Epithelial cell of alveolus of lung (primary cell): ENCODE data around the gene PNRC2. TPM values are rescaled to one million over a fixed set of nuclear protein-coding genes. Genes with fewer than 3 reads are reported as not detected.

Source experiments
- total RNA-seq: library from RNA; depleted of rRNA; stranded (reverse); fragments of >200 nt; gene quantifications from 2 replicates; pipeline ENCODE4 v1.2.1, GENCODE V29; 2015

PNRC2 gene
- total RNA-seq: 64.8 and 73.3 TPM in 2 replicates

GRCh38 chr1:23959461-23960290 is at the start of gene PNRC2:
TSS of gene PNRC2 (plus strand) at chr1:23959828. CDS start at chr1:23961458, 1,630 bp downstream.

GRCh38 chr1:23913212-23913880 is 46.3 kb upstream of the PNRC2 start, which contains the start of gene CNR2:
TSS of gene CNR2 (minus strand) at chr1:23913362. CDS start at chr1:23875617, 37,745 bp downstream.

GRCh38 chr1:23979881-23980727 is 20.5 kb downstream of the PNRC2 start, which contains the start of gene SRSF10:
TSS of gene SRSF10 (minus strand) at chr1:23980327. CDS start at chr1:23980255, 72 bp downstream.

Other genes starting within 250 kb of the PNRC2 start
- gene ELOA, start 216.4 kb upstream of the PNRC2 start, total RNA-seq: 25.1 and 31.4 TPM in 2 replicates
- gene PITHD1, start 181.4 kb upstream of the PNRC2 start, total RNA-seq: 39.4 and 40.2 TPM in 2 replicates
- 37.8 and 86.4 TPM in 2 replicates for gene LYPLA2, start 168.7 kb upstream of the PNRC2 start, total RNA-seq
- 10.7 and 71.2 TPM in 2 replicates for gene GALE, start 159.1 kb upstream of the PNRC2 start, total RNA-seq
- gene HMGCL, start 134.4 kb upstream of the PNRC2 start, total RNA-seq: 35.3 and 54.8 TPM in 2 replicates
- 6.2 and 10.7 TPM in 2 replicates for gene FUCA1, start 91.5 kb upstream of the PNRC2 start, total RNA-seq
- gene CNR2, start 46.5 kb upstream of the PNRC2 start, total RNA-seq: not detected in 2 replicates
- 59.6 and 62.2 TPM in 2 replicates for gene SRSF10, start 20.5 kb downstream of the PNRC2 start, total RNA-seq
- gene MYOM3, start 152.3 kb downstream of the PNRC2 start, total RNA-seq: 0.08 and 0.13 TPM in 2 replicates
- gene IL22RA1, start 183.3 kb downstream of the PNRC2 start, total RNA-seq: not detected in 2 replicates
- 0.78 TPM in 1 of 2 replicates, not detected in the other for gene IFNLR1, start 227.5 kb downstream of the PNRC2 start, total RNA-seq